Measurements from ENCODE around the gene PTCH1. TPM values are rescaled to one million over a fixed set of nuclear protein-coding genes. Genes with fewer than 3 reads are reported as not detected.

PTCH1 gene
- total RNA-seq, 2 donors from 2014 or later: 8.3 to 47.5 TPM

- Histone ChIP-seq H3K27me3 (no peaks in the 10 kb centered on the region), H3K27ac (no peak overlapping the region), H3K9me3 (no peaks in the 10 kb centered on the region), H3K36me3 (replicated peaks in 1 of 2; ENCODE audit: insufficient read depth in 1 of 2, low read depth in 2 of 2) (no peaks in the 10 kb centered on the region), H3K4me3 (no peak overlapping the region), H3K4me1 (peaks cover 18% of the 10 kb centered on the region)
- intact Hi-C loops (cut with DNase I): no loop called here
- TF ChIP-seq CTCF (IDR thresholded peaks at IDR 0.05): no peak
- no peak for TF ChIP-seq POLR2A (IDR thresholded peaks at IDR 0.05)
- ATAC-seq (no peak), DNase-seq (no peak)
- 58 to 78% methylated on average over 18 to 20 of the region's 20 CpGs for WGBS, 2 donors
Observed at GRCh38 chr9:95517559-95518425, 1.0 kb upstream of the PTCH1 start.

- Histone ChIP-seq H3K4me3 (peak overlapping the region; percentile 10 to 53), H3K27ac (peak overlapping the region in 3 of 4 donors; percentile 26 to 51 (median 34)), H3K36me3 (replicated peaks in 1 of 2; ENCODE audit: insufficient read depth in 1 of 2, low read depth in 2 of 2) (no peaks in the 10 kb centered on the region), H3K4me1 (peaks cover 25% of the 10 kb centered on the region), H3K27me3 (no peaks in the 10 kb centered on the region), H3K9me3 (no peaks in the 10 kb centered on the region)
- TF ChIP-seq POLR2A (IDR thresholded peaks at IDR 0.05) (no peak), CTCF (IDR thresholded peaks at IDR 0.05) (no peak)
- ATAC-seq (peak; percentile 57), DNase-seq (peak in 1 of 4 donors; percentile 32)
- WGBS, 2 donors: 0% methylated on average over 39 of the region's 69 CpGs
- intact Hi-C loops (cut with DNase I): no loop called here
Observed at GRCh38 chr9:95516221-95516733, 494 bp downstream of the PTCH1 start.

GRCh38 chr9:95515272-95516113 is 1.3 kb downstream of the PTCH1 start:
- peak overlapping the region in 1 of 2 donors; percentile 16 for H3K4me3 ChIP-seq
- TF ChIP-seq POLR2A (IDR thresholded peaks at IDR 0.05) (no peak), CTCF (IDR thresholded peaks at IDR 0.05) (no peak)
- intact Hi-C loops (cut with DNase I): no loop called here
- 13 to 17% methylated on average over 29 to 47 of the region's 48 CpGs for WGBS, 2 donors
- no peaks in the 10 kb centered on the region for H3K27me3 ChIP-seq
- peak; percentile 19 for ATAC-seq
- H3K36me3 ChIP-seq (replicated peaks in 1 of 2; ENCODE audit: insufficient read depth in 1 of 2, low read depth in 2 of 2): no peaks in the 10 kb centered on the region
- H3K27ac ChIP-seq: no peak overlapping the region
- peak; percentile 11 to 27 (median 26) for DNase-seq
- no peaks in the 10 kb centered on the region for H3K9me3 ChIP-seq
- peaks cover 25% of the 10 kb centered on the region for H3K4me1 ChIP-seq

GRCh38 chr9:95514342-95514741 is 2.4 kb downstream of the PTCH1 start:
- WGBS, 2 donors: 76 to 79% methylated on average over 5 of the region's 5 CpGs
- H3K4me1 ChIP-seq: peaks cover 25% of the 10 kb centered on the region
- H3K36me3 ChIP-seq (replicated peaks in 1 of 2; ENCODE audit: insufficient read depth in 1 of 2, low read depth in 2 of 2): no peaks in the 10 kb centered on the region
- DNase-seq: no peak
- intact Hi-C loops (cut with DNase I): no loop called here
- ATAC-seq: no peak
- no peak for TF ChIP-seq CTCF (IDR thresholded peaks at IDR 0.05)
- TF ChIP-seq POLR2A (IDR thresholded peaks at IDR 0.05): no peak
- H3K9me3 ChIP-seq: no peaks in the 10 kb centered on the region
- no peak overlapping the region for H3K27ac ChIP-seq
- no peak overlapping the region for H3K4me3 ChIP-seq
- H3K27me3 ChIP-seq: no peaks in the 10 kb centered on the region
